HG02885 (cell line): ENCODE measurements around the gene ZBTB42.

Experiments used
- ATAC-seq: cut with Tn5 transposase; IDR thresholded peaks from one replicate; pipeline ENCODE4 v1.9.1; 2021; ENCODE audit warnings: mild to moderate bottlenecking; ENCODE audit not compliant: unreplicated experiment, poor library complexity

Gene ZBTB42

GRCh38 chr14:104800771-104801519 lies at the start of gene ZBTB42:
ZBTB42 (plus strand) TSS chr14:104801101; CDS start chr14:104801198, 97 bp downstream.
- ATAC-seq, result peak; percentile 53

- ATAC-seq, result no peak
Measured at GRCh38 chr14:104751539-104752422, 49.1 kb upstream of the ZBTB42 start.

GRCh38 chr14:104752423-104752734 lies 48.5 kb upstream of the ZBTB42 start:
- peak; percentile 1 for ATAC-seq

GRCh38 chr14:104752735-104753527 lies 48.0 kb upstream of the ZBTB42 start, which contains the start of gene SIVA1:
SIVA1 (plus strand) TSS chr14:104753147; CDS start chr14:104753202, 55 bp downstream.
- peak; percentile 89 for ATAC-seq

GRCh38 chr14:104753528-104754212 lies 47.2 kb upstream of the ZBTB42 start:
- ATAC-seq, result no peak

GRCh38 chr14:104754213-104754851 lies 46.6 kb upstream of the ZBTB42 start:
- no peak for ATAC-seq

GRCh38 chr14:104755621-104756020 lies 45.3 kb upstream of the ZBTB42 start:
- no peak for ATAC-seq

GRCh38 chr14:104756477-104757237 lies 44.2 kb upstream of the ZBTB42 start:
- no peak for ATAC-seq

- no peak for ATAC-seq
Measured at GRCh38 chr14:104757238-104757585, 43.7 kb upstream of the ZBTB42 start.

GRCh38 chr14:104757681-104758392 lies 43.1 kb upstream of the ZBTB42 start:
- ATAC-seq, result no peak

- no peak for ATAC-seq
Measured at GRCh38 chr14:104758981-104759969, 41.6 kb upstream of the ZBTB42 start.

- ATAC-seq, result no peak
Measured at GRCh38 chr14:104765517-104765916, 35.4 kb upstream of the ZBTB42 start.

GRCh38 chr14:104766256-104766862 lies 34.5 kb upstream of the ZBTB42 start:
- ATAC-seq, result no peak

GRCh38 chr14:104766863-104767633 lies 33.9 kb upstream of the ZBTB42 start:
- no peak for ATAC-seq

GRCh38 chr14:104767634-104767918 lies 33.3 kb upstream of the ZBTB42 start:
- no peak for ATAC-seq
